Measurements from ENCODE around the gene KIF18B.
"Not testable (repeated sequence)": the region's sequence is repeated elsewhere in the genome, so short reads cannot be mapped to it uniquely, and the experiment has no call there.

Gene KIF18B

DNA sequence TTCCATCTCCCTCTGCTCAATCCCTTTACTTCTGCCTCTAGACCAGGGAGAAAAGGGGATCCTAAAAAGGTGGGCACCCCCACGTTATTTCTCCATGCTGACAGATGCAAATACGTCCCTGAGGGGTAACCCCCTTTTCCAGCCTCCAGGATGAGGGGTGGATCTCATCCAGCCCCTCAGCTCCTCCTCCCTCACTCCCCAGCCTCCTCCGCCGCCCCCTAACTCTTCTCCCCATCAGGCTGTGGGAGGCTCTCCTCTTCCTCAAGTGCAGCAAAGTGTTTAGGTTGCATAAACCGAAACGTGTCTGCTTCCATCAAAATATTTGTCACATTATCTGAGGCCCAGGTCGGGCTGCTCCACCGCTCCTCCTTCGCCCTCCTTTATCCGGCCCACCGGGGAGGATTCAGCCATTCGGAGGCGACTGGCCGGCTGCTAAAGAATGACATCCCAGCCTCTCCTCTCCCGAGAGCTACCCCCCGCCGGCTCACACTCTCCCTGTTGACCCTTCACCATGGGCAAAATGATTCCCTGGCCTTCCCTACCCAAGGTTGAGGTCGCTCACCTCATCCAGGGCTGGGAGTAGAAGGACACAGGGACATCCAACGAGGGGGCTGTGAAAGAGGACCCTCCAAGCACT lies 21.7 kb upstream of the KIF18B start:
- no peak for DNase-seq (ENCODE audit: low read depth in 3 of 3)

GRCh38 chr17:44968225-44969143 lies 20.9 kb upstream of the KIF18B start, which contains the start of gene C1QL1:
C1QL1 (minus strand) TSS chr17:44968303; CDS start chr17:44968048, 255 bp downstream.
- DNase-seq (ENCODE audit: low read depth in 3 of 3) = peak; percentile 67 to 90 (median 75)

GRCh38 chr17:44967907-44968224 lies 20.3 kb upstream of the KIF18B start:
- no peak for DNase-seq (ENCODE audit: low read depth in 3 of 3)

DNA sequence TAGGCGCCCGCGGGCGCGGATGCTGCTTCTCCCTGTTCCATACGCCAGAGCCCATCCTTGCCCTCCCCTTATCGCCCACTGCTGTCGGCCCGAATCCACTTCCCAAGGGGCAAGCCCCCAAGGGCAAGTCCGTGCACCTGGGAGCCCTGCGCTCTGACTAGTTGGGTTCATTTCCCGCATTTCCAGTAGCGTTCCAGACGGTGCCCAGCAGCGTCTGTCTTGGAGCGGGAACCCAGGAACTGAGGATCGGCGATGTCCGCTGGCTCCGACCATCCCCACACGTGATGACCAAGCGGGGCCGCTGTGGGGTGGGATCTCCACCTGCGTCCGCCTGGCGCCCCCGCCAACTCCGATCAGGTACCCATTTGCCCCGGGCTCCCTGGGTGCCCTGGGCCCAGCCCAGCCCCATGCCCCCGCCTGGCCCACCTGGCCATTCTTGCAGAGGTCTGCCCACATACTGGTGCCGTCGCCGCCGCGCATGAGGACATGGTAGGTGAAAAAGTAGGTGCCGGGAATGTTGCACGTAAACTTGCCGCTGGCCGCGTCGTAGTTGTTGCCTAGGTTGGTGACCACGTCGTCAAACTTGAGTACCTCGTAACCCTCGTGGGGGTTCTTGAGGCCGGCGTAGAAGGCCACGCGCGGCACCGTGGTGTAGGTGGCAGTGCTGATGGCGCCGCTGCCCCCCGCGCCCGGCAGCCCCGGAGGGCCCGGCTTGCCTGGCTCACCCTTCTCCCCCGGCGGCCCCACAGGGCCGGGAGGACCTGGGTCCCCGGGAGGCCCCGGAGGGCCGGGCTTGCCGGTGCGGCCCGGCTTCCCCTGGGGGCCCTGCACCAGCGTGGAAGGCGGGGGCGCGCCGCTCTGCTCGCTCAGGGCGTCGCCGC lies 19.7 kb upstream of the KIF18B start:
- DNase-seq (ENCODE audit: low read depth in 3 of 3) = no peak

- DNase-seq (ENCODE audit: low read depth in 3 of 3) = no peak
These were observed 18.9 kb upstream of the KIF18B start for GRCh38 chr17:44966348-44967025.

DNA sequence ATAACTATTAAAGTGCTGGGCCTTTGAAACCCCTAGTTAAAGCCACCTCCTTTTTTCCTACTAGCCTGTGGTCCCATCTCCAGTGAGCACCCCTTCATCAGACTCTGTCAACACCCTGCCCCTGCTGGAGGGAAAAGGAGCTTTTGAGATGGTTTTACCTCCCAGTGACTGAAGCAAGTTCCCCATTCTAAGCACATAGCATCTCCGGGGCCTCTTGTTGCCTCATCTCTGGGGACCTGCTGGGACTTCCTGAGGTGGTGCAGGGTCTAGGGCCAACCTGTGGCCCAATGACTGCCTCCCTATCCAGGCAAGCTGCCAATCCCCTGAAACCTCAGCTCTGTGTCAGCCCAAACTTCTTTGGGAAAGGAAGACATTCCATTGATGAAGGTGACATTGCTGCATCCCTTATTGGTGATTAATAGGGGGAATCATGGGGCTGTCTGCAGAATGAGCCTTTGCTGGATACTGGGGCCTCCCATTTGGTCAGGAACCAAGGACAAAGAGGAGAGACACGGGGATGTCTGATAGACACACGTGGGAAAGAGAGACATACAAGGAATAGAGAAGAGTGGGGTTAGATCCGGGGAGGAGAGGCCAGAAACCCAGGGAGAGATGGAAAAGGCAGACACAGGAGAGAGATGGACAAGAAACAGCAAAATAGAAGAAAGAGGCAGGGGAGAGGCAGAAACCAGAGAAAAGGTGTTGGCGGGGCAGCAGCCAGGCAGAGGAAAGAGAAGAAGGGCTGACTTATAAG lies 18.1 kb upstream of the KIF18B start:
- no peak for DNase-seq (ENCODE audit: low read depth in 3 of 3)

DNA sequence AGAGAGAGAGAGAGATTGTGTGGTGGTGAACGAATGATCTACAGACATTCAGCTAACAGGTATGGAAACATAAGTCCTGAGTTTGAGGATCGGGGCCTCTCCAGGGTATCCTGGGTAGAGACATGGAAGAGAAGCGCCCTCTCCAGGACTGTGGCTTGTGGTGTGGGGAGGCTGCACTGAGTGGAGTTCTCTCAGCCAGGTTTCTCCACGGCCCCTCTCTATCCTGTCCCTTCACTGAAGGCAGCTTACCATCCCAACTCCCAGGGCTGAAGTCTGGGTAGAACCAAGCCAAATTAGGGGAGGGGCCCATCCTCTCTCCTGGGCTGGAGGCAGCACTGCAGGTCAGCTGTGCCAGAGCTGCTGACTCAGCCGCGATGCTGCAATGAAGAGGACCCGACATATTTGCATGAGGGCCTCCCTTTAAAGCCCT lies 14.4 kb upstream of the KIF18B start:
- no peak for DNase-seq (ENCODE audit: low read depth in 3 of 3)

GRCh38 chr17:44960691-44961090 lies 13.1 kb upstream of the KIF18B start:
- no peak for DNase-seq (ENCODE audit: low read depth in 3 of 3)

DNA sequence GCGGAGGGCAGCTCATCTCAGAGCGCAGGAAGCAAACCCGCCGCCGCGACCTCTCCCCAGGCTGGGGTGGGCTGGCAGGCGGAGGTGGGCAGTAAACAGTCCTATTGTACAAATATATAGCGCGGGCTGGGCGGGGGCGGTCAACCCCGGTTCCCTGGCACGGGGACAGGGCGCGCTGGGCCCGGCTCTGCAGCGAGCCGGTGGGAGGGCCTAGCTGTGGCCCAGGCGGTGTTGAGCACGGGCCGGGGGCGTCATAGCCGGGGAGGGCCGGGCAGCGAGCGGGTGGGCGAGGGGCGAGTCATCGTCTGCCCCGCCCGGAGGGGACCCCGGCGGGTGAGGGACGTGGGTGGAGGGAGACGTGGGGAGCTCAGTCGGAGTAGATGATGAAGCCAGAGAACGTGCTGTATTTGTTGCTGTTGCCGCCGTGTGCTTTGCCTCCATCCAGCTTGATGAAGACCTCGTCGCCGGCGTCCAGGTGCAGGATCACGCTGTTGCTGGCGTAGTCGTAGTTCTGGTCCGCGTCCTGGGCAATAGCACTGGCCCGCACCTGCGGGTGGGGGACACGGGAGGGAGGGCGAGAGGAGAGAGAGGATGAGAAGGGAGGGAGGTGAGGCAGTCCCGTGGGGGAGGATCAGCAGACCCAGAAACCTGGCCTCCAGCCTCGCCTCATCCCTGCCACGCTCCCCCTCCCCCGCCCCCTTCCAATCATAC lies 12.4 kb upstream of the KIF18B start:
- DNase-seq (ENCODE audit: low read depth in 3 of 3) = no peak

DNA sequence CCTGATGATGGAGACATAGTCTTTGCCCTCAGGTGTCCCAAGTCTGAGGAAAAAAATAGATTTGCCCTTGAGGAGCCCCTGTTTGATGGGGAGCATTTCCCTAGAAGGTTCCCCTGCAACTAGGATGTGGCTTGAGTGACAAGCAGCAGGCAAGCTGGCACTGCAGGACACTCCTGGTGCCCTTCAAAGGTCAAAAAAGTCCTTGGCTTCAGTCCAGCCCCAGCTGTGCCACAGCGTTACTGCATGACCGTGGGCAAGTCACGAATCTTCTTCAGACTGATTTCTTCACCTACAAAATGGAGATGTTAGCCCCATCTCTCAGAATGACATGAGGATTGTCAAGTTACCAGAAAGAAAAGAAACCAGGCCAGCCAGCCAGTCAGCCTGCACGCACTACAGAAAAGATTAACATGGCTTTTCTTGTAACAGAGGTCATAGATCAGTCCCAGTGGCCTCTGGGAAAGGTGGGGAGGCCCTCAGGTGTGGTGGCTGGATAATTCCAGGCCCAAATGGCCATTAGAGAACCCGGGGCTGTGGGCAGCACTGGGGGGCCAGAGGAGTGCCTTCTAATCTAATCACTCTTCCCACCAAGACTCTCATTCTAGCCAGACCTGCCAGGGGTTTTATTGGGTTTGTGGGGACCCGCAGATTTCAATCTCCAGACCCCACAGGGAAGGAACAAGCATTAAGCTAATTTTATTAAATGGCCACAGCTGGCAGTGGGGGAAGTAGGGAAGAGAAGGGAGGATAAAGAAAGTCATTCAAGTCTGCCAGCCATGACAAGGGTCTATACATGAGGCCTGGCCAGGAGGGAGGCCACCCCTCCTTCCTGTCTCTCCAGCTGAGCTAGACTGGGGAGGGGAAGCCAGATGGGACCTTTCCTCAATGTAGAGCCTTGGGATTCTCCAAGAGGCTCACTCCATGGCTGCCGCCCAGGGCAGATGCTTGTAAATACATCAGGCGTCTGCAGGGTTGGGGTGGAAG lies 9.7 kb upstream of the KIF18B start:
- no peak for DNase-seq (ENCODE audit: low read depth in 3 of 3)

DNA sequence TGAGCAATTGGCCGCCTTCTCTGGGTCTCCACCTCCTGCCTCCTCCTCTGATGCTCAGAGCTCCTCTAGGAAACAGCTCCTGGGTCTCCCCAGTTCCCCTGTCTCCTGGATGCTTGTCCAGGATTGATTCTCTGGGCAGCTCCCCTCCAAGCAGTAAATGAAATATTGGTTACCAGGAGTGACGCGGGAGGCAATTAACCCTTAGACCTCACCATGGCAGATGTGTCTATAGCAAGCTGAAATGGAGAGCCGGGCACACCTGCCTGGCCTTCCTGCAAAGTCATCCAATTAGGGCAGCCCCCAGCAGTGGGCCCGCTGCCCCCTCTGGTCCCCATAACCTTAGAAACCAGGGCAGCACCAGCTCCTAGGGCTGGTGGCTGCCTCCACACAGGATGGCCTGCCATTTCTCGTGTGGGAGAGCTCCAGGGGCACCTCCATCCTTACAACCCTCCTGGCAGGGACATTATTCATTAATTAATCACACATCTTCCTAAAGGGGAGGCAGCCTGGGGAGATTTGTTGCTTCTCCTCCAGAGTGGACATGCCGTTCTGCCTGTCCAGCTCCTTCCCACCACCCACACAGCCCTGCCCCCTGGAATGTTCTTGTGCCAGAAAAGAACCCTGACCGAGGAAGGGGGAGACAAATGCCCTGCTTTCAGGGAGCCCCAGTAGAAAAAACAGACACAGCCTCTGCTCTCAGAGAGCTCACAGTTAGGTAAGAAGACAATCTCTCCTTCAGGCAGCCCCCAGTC lies 8.3 kb upstream of the KIF18B start:
- no peak for DNase-seq (ENCODE audit: low read depth in 3 of 3)

- DNase-seq (ENCODE audit: low read depth in 3 of 3) = no peak
These were observed 5.4 kb upstream of the KIF18B start for GRCh38 chr17:44952946-44953475.

DNA sequence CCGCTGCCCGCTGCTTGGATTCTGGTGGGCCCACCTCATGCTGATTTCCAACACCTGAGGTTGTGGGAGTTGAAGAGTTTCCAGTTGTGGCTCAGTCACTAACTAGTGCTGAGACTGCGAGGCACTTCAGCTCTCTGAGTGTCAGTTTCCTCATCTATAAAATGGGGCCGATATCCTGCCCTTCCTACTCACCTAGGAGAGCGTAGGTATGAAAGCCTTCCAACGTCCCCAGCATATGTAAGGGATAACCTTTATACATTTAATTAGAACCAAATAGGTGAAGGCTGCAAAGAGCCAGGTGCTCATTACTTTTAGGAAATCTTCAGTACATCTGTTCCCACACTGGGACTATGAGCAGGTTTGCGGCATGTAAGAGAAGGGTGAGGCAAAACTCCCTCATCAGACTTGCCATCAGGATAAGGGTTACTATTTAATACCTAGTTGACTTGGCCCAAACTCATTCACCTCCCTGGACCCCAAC lies 782 bp upstream of the KIF18B start:
- no peak for DNase-seq (ENCODE audit: low read depth in 3 of 3)

- not testable (repeated sequence) for DNase-seq (ENCODE audit: low read depth in 3 of 3)
These were observed 1.9 kb downstream of the KIF18B start for GRCh38 chr17:44945652-44946051.

DNA sequence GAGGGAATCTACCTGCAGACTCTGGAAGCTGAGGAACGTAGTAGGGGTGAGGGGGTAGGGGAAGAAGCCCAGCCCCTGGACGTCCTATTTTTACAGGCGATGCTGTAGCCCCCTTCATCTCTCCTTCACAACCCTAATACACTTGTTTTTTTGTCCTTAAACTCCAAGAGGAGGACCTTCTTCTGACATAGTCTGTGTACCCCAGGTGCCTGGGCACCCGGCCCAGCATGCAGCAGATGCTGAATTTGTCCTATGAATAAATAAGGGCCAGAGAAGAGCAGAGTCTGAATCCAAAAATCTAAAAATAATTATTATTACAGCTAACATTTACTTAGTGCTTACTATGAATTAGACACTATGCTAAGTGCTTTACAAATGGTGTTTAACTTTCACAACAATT lies 5.1 kb downstream of the KIF18B start:
- DNase-seq (ENCODE audit: low read depth in 3 of 3) = no peak

DNA sequence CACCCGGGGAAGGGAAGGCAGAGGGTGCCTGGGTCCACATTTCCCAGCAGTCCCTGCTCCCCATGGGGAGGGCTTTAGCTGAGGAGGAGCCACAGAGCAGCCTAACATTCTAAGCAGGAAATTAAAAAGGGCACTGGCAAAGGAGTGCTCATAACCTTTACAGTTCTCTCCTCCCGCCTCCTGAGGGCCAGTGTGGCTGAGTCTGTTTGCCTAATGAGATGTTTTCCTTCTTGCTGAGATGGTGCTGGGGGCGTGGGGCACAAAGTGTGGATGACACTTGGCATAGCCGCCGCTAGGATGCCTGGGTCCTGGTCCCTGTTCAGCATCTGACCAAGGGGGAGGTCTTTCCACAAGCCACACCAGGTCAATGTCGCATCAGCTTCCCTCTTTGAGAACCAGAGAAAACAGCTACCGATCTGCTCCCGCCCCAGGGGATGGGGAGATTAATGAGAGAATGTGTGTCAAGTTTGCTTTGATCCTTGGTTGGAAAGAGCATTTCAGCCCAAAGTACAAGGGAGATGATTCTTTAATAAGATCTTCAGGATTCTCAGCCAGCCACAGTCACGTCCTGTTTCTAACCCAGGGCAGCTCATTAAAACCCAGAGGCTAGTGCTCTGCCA lies 5.8 kb downstream of the KIF18B start:
- DNase-seq (ENCODE audit: low read depth in 3 of 3) = no peak

- DNase-seq (ENCODE audit: low read depth in 3 of 3) = no peak
These were observed 6.8 kb downstream of the KIF18B start for GRCh38 chr17:44940768-44941167.

Measured in stimulated activated CD4-positive, alpha-beta T cell treated with anti-CD3 and anti-CD28 coated beads, TNF-alpha, amount 100 ng/mL, for 24 hours (primary cell).